DOHH2 (cell line): ENCODE data around the gene OSM.

Source experiments
- EZH2phosphoT487 ChIP-seq: fragments of 200-600 bp; sonication (generic); IDR thresholded peaks from 2 replicates; pipeline ENCODE4 v1.6.1; 2017; ENCODE audit warnings: borderline replicate concordance, mild to moderate bottlenecking, antibody characterized with exemption, low read length, moderate library complexity, mixed read lengths
- TF ChIP-seq, protein P1 (sequence below): fragments of 200-600 bp; sonication (generic); IDR thresholded peaks from one replicate; pipeline ENCODE4 v1.5.1; 2014; ENCODE audit warnings: antibody characterized with exemption, mild to moderate bottlenecking, low read depth, low read length; ENCODE audit not compliant: poor library complexity, severe bottlenecking

DNA sequence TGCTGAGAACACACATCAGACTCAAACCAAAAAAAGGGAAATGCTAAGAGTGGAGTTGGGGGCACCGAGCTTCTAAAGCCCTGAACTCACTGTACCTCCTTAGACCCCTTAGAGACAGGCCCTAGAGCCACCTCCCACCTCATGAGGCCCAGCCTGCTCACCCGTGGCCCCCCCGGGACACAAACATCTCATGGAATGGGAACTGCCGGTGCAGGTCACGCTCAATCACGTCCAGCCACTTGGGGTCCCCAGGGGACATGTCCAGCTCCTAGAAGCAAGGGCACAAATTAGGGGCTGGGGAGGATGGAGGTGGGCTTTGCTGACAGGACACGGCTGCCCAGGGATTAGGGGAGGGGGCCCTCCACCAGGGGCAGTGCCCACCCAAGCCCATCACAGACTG lies 28.9 kb upstream of the OSM start:
- TF ChIP-seq, protein P1, sequence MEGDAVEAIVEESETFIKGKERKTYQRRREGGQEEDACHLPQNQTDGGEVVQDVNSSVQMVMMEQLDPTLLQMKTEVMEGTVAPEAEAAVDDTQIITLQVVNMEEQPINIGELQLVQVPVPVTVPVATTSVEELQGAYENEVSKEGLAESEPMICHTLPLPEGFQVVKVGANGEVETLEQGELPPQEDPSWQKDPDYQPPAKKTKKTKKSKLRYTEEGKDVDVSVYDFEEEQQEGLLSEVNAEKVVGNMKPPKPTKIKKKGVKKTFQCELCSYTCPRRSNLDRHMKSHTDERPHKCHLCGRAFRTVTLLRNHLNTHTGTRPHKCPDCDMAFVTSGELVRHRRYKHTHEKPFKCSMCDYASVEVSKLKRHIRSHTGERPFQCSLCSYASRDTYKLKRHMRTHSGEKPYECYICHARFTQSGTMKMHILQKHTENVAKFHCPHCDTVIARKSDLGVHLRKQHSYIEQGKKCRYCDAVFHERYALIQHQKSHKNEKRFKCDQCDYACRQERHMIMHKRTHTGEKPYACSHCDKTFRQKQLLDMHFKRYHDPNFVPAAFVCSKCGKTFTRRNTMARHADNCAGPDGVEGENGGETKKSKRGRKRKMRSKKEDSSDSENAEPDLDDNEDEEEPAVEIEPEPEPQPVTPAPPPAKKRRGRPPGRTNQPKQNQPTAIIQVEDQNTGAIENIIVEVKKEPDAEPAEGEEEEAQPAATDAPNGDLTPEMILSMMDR, result no peak
- TF ChIP-seq EZH2phosphoT487, result no peak
